Chondrocyte (in vitro differentiated cells): ENCODE data around the gene TICAM2. TPM values are rescaled to one million over a fixed set of nuclear protein-coding genes. Genes with fewer than 3 reads are reported as not detected.

ENCODE experiments used
- DNase-seq: peaks from one replicate; pipeline ENCODE4 v3.0.0; 2021; ENCODE audit warnings: mixed read lengths, low spot score
- H3K27ac Mint-ChIP-seq: one replicate; pipeline ENCODE4 v1.8.0; 2021; ENCODE audit warnings: mild to moderate bottlenecking, moderate library complexity, mixed read lengths; ENCODE audit not compliant: unreplicated experiment
- H3K27me3 Mint-ChIP-seq: 2 replicates; pipeline ENCODE4 v1.8.0; 2021; ENCODE audit warnings: low read depth, mixed read lengths
- H3K36me3 Mint-ChIP-seq: 2 replicates; pipeline ENCODE4 v1.8.0; 2021; ENCODE audit warnings: low read depth, mixed read lengths
- H3K4me1 Mint-ChIP-seq: 2 replicates; pipeline ENCODE4 v1.8.0; 2021; ENCODE audit warnings: low read depth, mild to moderate bottlenecking, mixed read lengths
- H3K4me3 Mint-ChIP-seq: one replicate; pipeline ENCODE4 v1.8.0; 2021; ENCODE audit warnings: mild to moderate bottlenecking, moderate library complexity, mixed read lengths; ENCODE audit not compliant: unreplicated experiment
- H3K9me3 Mint-ChIP-seq: 2 replicates; pipeline ENCODE4 v1.8.0; 2021; ENCODE audit warnings: low read depth, mixed read lengths
- CTCF ChIP-seq: fragments of 200-600 bp; sonication (generic); IDR thresholded peaks from 2 replicates; pipeline ENCODE4 v1.5.0; 2021; ENCODE audit warnings: antibody characterized with exemption, mild to moderate bottlenecking, moderate library complexity
- total RNA-seq: library from RNA; stranded (reverse); gene quantifications from 3 replicates; pipeline ENCODE4 v1.2.1, GENCODE V29; 2021

The TICAM2 gene
- total RNA-seq, 1 donor from 2014 or later = 4.7 TPM

GRCh38 chr5:115611873-115612272 lies 9.6 kb upstream of the TICAM2 start:
- Mint-ChIP-seq H3K4me3 (no peak overlapping the region), H3K36me3 (peaks cover 16% of the 10 kb centered on the region), H3K27me3 (no peaks in the 10 kb centered on the region), H3K27ac (no peak overlapping the region), H3K4me1 (no peaks in the 10 kb centered on the region), H3K9me3 (no peaks in the 10 kb centered on the region)
- DNase-seq = no peak
- no peak for TF ChIP-seq CTCF

- no peak overlapping the region for H3K4me3 Mint-ChIP-seq
- peaks cover 6% of the 10 kb centered on the region for H3K36me3 Mint-ChIP-seq
- H3K4me1 Mint-ChIP-seq = peaks cover 5% of the 10 kb centered on the region
- no peaks in the 10 kb centered on the region for H3K9me3 Mint-ChIP-seq
- no peak overlapping the region for H3K27ac Mint-ChIP-seq
- no peak for TF ChIP-seq CTCF
- DNase-seq = no peak
- no peaks in the 10 kb centered on the region for H3K27me3 Mint-ChIP-seq
Measured at GRCh38 chr5:115607935-115608334, 5.7 kb upstream of the TICAM2 start.

GRCh38 chr5:115605436-115605835 lies 3.2 kb upstream of the TICAM2 start:
- no peaks in the 10 kb centered on the region for H3K9me3 Mint-ChIP-seq
- H3K36me3 Mint-ChIP-seq = peaks cover 4% of the 10 kb centered on the region
- DNase-seq = no peak

GRCh38 chr5:115602591-115603125 lies 379 bp upstream of the TICAM2 start:
- H3K27ac Mint-ChIP-seq = peak overlapping the region; percentile 90
- peaks cover 29% of the 10 kb centered on the region for H3K4me1 Mint-ChIP-seq
- peaks cover 2% of the 10 kb centered on the region for H3K36me3 Mint-ChIP-seq
- H3K27me3 Mint-ChIP-seq = no peaks in the 10 kb centered on the region
- no peak for DNase-seq
- H3K9me3 Mint-ChIP-seq = no peaks in the 10 kb centered on the region
- peak overlapping the region; percentile 70 for H3K4me3 Mint-ChIP-seq
- no peak for TF ChIP-seq CTCF

More at GRCh38 chr5:115605436-115605835, 3.2 kb upstream of the TICAM2 start:
- TF ChIP-seq CTCF = no peak
- Mint-ChIP-seq H3K27ac (peak overlapping the region; percentile 24), H3K4me1 (peaks cover 15% of the 10 kb centered on the region), H3K27me3 (no peaks in the 10 kb centered on the region), H3K4me3 (no peak overlapping the region)

GRCh38 chr5:115600766-115601165 lies 1.5 kb downstream of the TICAM2 start:
- Mint-ChIP-seq H3K4me1 (peaks cover 43% of the 10 kb centered on the region), H3K27me3 (no peaks in the 10 kb centered on the region), H3K4me3 (peak overlapping the region; percentile 44), H3K9me3 (no peaks in the 10 kb centered on the region), H3K27ac (peak overlapping the region; percentile 72), H3K36me3 (peaks cover 2% of the 10 kb centered on the region)
- no peak for DNase-seq
- no peak for TF ChIP-seq CTCF
